T-helper 17 cell (primary cell): Measurements from ENCODE around the gene ARF1. TPM values are rescaled to one million over a fixed set of nuclear protein-coding genes. Genes with fewer than 3 reads are reported as not detected.

ENCODE experiments used
- ATAC-seq: fragments of 150-1000 bp; cut with Tn5 transposase; 2 replicates; pipeline ENCODE4 v1.10.0; 2021; ENCODE audit warnings: mild to moderate bottlenecking, moderate library complexity
- DNase-seq, 3 donors: peaks; one replicate each; pipeline versions ENCODE4 v3.0.0 to v3.0.0-alpha.2; 2020 to 2021
- H3K9me3 ChIP-seq: one replicate; pipeline ENCODE4 v1.7.0; 2013; ENCODE audit warnings: low read length, mild to moderate bottlenecking; ENCODE audit not compliant: control insufficient read depth, poor library complexity, severe bottlenecking
- H3K27ac Mint-ChIP-seq: one replicate; pipeline ENCODE4 v1.8.0; 2022; ENCODE audit warnings: mild to moderate bottlenecking, moderate library complexity, mixed read lengths
- H3K27me3 Mint-ChIP-seq: one replicate; pipeline ENCODE4 v1.8.0; 2022; ENCODE audit warnings: mixed read lengths
- H3K36me3 Mint-ChIP-seq: one replicate; pipeline ENCODE4 v1.8.0; 2022; ENCODE audit warnings: low read depth, mixed read lengths
- H3K4me1 Mint-ChIP-seq: one replicate; pipeline ENCODE4 v1.8.0; 2022; ENCODE audit warnings: mild to moderate bottlenecking, mixed read lengths
- H3K4me3 Mint-ChIP-seq: one replicate; pipeline ENCODE4 v1.8.0; 2022; ENCODE audit warnings: mild to moderate bottlenecking, moderate library complexity, mixed read lengths
- total RNA-seq, 4 donors: library from RNA in 2 of 4; stranded (reverse) in 2 of 4; gene quantifications; one replicate each; pipeline ENCODE4 v1.2.3 and lab custom pipeline; 2022 to 2026

The ARF1 gene
- total RNA-seq, 2 donors from 2014 or later = 325 to 382 TPM

DNA sequence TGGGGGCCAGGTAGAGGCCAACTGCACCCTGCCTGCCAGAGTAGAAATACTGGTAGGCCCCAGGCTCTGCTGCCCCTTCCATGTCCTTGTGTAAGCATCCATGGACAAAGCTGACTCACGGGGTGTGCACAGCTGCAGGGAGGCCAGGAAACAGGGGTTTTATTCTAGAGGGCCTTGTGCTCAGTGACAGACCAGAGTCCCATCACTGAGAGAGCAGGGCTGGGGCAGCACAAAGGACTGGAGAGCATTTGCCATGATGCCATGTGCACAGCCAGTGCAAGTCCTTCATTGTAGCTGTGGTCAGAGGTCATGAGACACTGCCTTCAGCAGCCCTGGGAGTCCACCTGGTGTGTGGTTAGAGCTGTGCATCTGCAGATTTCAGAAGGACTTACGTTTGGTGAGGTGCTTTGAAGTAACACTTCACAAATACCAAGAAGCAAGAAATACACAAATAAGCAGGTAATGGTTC lies 8.1 kb downstream of the ARF1 start:
- Mint-ChIP-seq H3K27ac (peak overlapping the region; percentile 94), H3K36me3 (peaks cover 2% of the 10 kb centered on the region), H3K27me3 (no peaks in the 10 kb centered on the region), H3K4me1 (peaks cover 54% of the 10 kb centered on the region), H3K4me3 (peak overlapping the region; percentile 41)
- no peak for DNase-seq
- H3K9me3 ChIP-seq = peaks cover 2% of the 10 kb centered on the region
- ATAC-seq = peak; percentile 31

DNA sequence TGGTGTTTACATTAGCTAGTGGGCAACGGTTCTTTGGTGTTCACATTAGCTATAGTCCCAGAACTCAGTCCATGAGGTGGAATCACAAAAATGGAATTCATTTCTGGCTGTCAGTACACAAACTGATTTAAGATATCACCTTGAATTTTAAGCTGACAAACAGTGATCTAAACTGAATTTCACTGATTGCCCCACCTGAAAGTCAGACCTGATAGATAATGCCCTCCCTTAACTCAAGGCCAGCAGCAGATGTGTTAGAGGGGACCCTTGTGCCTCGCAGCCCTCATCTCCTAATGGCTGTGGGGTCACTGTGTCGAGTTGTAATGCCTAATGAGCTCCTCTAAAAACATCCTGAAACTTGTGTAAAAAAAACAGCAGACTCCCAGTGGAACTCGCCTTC lies 8.6 kb downstream of the ARF1 start:
- H3K9me3 ChIP-seq = peaks cover 2% of the 10 kb centered on the region
- H3K27ac Mint-ChIP-seq = peak overlapping the region; percentile 34
- ATAC-seq (no peak), DNase-seq (no peak)
- peak overlapping the region; percentile 41 for H3K4me3 Mint-ChIP-seq
- no peaks in the 10 kb centered on the region for H3K27me3 Mint-ChIP-seq
- peaks cover 2% of the 10 kb centered on the region for H3K36me3 Mint-ChIP-seq
- peaks cover 51% of the 10 kb centered on the region for H3K4me1 Mint-ChIP-seq

DNA sequence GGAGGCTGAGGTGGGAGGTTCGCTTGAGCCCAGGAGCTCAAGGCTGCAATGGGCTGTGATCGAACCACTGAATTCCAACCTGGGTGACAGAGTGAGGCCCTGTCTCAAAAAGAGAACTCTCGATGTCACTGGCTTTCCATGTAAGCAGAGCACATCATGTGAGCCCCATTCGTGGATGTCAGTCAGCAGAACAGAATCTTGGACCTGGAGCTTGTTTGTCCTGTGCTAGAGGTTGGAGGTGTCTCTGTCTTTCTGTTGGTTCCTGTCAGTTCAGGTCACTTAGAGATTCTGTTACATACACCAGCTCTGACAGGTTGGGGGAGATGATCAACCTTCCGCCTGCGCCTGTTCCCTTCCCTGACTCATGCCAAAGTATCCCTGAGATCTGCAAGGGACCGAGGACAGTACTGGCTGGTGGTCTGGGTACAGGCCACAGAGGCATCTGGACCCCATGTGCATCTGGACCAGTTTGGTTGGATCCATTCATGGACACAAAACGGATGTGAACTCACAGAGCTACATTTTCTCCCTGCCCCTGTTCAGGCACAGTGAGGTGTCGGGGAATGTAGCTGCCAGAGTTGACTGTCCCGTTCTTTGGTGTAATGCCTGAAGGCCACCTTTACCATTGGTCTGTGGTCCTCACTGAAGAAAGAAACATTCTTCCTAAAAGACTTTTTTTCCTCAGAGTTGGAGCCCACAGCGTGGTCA lies 10.0 kb downstream of the ARF1 start:
- H3K4me1 Mint-ChIP-seq = peaks cover 47% of the 10 kb centered on the region
- peaks cover 2% of the 10 kb centered on the region for H3K9me3 ChIP-seq
- no peak for DNase-seq
- no peak for ATAC-seq
- H3K4me3 Mint-ChIP-seq = no peak overlapping the region
- peak overlapping the region; percentile 34 for H3K27ac Mint-ChIP-seq
- peaks cover 2% of the 10 kb centered on the region for H3K36me3 Mint-ChIP-seq
- no peaks in the 10 kb centered on the region for H3K27me3 Mint-ChIP-seq

DNA sequence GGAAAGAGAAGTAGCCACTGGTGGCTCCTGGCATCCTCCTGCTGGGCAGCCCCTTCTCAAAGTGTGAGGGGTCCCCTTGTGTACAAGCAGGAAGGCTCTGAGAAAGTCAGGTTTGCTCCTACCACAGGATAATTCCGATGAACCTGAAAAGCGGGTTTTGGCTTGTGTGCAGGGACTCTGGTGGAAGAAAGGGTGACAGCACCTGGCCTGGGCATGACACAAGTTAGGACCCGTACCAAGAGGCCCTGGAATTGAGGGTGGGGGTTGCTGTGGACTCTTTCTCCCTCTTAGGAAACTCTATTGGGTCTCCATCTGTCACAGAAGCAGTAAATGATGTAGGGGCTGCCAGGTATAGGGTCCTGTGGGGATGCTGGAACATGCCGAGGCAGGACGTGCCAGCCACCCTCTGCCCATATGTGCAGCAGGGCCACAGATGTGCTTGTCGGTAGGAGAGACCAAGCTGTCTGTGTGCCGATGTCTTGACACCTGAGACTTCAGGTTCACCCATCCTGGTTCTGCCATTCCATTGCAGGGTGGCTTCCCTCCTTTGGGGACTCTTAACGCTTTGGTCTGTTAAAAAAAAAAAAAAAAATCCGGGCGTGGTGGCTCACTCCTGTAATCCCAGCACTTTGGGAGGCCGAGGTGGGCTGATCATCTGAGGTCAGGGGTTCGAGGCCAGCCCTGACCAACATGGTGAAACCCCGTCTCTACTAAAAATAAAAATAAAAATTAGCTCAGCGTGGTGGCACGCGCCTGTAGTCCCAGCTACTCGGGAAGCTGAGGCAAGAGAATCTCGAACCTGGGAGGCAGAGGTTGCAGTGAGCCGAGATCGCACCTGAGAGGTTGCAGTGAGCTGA lies 10.8 kb downstream of the ARF1 start:
- peaks cover 2% of the 10 kb centered on the region for H3K9me3 ChIP-seq
- DNase-seq = no peak
- Mint-ChIP-seq H3K27me3 (no peaks in the 10 kb centered on the region), H3K4me1 (peaks cover 40% of the 10 kb centered on the region), H3K4me3 (no peak overlapping the region), H3K36me3 (peaks cover 2% of the 10 kb centered on the region), H3K27ac (peak overlapping the region; percentile 34)
- ATAC-seq = no peak

DNA sequence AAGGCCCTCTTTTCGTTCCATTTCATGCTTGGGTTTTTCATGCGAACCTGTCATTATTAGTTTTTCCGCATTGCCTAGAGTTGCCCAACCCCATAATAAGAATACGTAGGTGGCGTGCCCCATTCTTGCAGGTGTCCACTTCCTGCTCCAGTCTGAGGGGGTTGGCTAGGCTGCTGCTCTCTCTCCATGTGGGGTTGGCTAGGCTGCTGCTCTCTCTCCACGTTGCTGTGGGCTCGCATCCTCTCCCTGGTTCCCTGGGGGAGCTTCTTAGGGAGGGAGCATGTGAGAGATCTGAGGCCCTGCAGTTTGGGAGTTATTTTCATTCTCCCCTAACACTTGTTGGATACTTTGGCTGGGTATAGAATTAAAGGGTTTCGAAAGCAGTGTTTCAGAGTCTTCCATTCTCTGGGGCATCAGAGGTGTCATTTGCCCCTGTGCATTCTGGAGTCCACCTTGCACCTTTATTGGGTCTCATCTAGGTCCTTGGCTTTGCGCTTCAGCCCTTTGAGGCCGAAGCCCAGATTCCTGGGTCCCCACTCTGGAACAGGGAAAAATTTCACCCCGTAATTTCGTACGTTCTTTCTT lies 12.0 kb downstream of the ARF1 start:
- Mint-ChIP-seq H3K4me1 (peaks cover 37% of the 10 kb centered on the region), H3K4me3 (no peak overlapping the region), H3K27ac (no peak overlapping the region), H3K27me3 (no peaks in the 10 kb centered on the region), H3K36me3 (peaks cover 5% of the 10 kb centered on the region)
- ATAC-seq (no peak), DNase-seq (no peak)
- H3K9me3 ChIP-seq = peaks cover 2% of the 10 kb centered on the region

DNA sequence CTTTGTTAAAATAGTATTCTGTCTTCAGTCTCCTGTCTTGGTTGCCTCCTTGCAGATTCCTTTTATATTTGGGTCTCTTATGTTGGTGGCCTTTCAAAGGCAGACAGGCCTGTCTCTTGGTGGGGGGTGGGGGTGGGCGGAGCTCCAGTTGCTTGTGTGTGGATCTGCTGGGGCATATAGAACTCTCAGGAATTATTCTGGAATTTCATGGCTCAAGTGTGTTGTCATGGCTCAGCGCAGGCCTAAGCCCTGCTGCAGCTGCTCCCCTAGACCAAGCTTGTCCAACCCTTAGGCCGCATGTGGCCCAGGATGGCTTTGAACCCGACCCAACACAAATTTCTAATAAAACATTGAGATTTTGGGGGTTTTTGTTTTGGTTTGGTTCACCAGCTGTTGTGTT lies 12.7 kb downstream of the ARF1 start:
- H3K9me3 ChIP-seq = peaks cover 2% of the 10 kb centered on the region
- ATAC-seq = no peak
- peak overlapping the region; percentile 1 for H3K27ac Mint-ChIP-seq
- peaks cover 33% of the 10 kb centered on the region for H3K4me1 Mint-ChIP-seq
- no peaks in the 10 kb centered on the region for H3K27me3 Mint-ChIP-seq
- H3K36me3 Mint-ChIP-seq = peaks cover 5% of the 10 kb centered on the region
- no peak overlapping the region for H3K4me3 Mint-ChIP-seq
- DNase-seq = no peak

GRCh38 chr1:228095938-228096337 lies 13.4 kb downstream of the ARF1 start:
- peaks cover 29% of the 10 kb centered on the region for H3K4me1 Mint-ChIP-seq
- ATAC-seq (no peak), DNase-seq (no peak)
- peak overlapping the region; percentile 1 for H3K27ac Mint-ChIP-seq
- peaks cover 2% of the 10 kb centered on the region for H3K9me3 ChIP-seq
- H3K4me3 Mint-ChIP-seq = no peak overlapping the region
- H3K27me3 Mint-ChIP-seq = no peaks in the 10 kb centered on the region
- H3K36me3 Mint-ChIP-seq = peaks cover 5% of the 10 kb centered on the region

- H3K36me3 Mint-ChIP-seq = peaks cover 5% of the 10 kb centered on the region
- DNase-seq (no peak), ATAC-seq (no peak)
- H3K4me1 Mint-ChIP-seq = peaks cover 28% of the 10 kb centered on the region
- no peak overlapping the region for H3K4me3 Mint-ChIP-seq
- H3K9me3 ChIP-seq = peaks cover 2% of the 10 kb centered on the region
- no peaks in the 10 kb centered on the region for H3K27me3 Mint-ChIP-seq
- H3K27ac Mint-ChIP-seq = peak overlapping the region; percentile 83
Measured at GRCh38 chr1:228096416-228097332, 14.2 kb downstream of the ARF1 start.

DNA sequence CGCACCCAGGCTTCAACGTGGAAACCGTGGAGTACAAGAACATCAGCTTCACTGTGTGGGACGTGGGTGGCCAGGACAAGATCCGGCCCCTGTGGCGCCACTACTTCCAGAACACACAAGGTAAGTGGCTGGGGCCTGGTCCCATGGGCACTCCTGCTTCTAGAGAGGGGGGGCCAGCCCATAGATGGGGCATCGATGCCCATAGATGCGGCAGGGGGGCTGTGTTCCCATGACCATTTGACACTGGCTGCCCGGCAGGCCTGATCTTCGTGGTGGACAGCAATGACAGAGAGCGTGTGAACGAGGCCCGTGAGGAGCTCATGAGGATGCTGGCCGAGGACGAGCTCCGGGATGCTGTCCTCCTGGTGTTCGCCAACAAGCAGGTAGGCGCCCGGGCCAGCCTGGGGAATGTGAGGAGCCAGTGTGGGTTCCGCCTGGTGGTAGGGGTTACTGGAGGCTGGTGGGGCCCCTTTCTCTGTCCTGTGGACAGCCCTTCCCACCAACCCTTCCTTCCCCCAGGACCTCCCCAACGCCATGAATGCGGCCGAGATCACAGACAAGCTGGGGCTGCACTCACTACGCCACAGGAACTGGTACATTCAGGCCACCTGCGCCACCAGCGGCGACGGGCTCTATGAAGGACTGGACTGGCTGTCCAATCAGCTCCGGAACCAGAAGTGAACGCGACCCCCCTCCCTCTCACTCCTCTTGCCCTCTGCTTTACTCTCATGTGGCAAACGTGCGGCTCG lies 15.0 kb downstream of the ARF1 start:
- no peak for ATAC-seq
- Mint-ChIP-seq H3K4me3 (peak overlapping the region; percentile 36), H3K36me3 (peaks cover 5% of the 10 kb centered on the region), H3K4me1 (peaks cover 24% of the 10 kb centered on the region), H3K27me3 (no peaks in the 10 kb centered on the region), H3K27ac (peak overlapping the region; percentile 83)
- H3K9me3 ChIP-seq = peaks cover 2% of the 10 kb centered on the region
- no peak for DNase-seq

DNA sequence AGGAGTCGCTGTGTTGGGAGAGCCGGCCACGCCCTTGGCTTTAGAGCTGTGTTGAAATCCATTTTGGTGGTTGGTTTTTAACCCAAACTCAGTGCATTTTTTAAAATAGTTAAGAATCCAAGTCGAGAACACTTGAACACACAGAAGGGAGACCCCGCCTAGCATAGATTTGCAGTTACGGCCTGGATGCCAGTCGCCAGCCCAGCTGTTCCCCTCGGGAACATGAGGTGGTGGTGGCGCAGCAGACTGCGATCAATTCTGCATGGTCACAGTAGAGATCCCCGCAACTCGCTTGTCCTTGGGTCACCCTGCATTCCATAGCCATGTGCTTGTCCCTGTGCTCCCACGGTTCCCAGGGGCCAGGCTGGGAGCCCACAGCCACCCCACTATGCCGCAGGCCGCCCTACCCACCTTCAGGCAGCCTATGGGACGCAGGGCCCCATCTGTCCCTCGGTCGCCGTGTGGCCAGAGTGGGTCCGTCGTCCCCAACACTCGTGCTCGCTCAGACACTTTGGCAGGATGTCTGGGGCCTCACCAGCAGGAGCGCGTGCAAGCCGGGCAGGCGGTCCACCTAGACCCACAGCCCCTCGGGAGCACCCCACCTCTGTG lies 15.9 kb downstream of the ARF1 start:
- peaks cover 2% of the 10 kb centered on the region for H3K9me3 ChIP-seq
- H3K4me1 Mint-ChIP-seq = peaks cover 26% of the 10 kb centered on the region
- ATAC-seq (no peak), DNase-seq (no peak)
- H3K4me3 Mint-ChIP-seq = peak overlapping the region; percentile 25
- H3K27ac Mint-ChIP-seq = peak overlapping the region; percentile 85
- H3K27me3 Mint-ChIP-seq = no peaks in the 10 kb centered on the region
- peaks cover 5% of the 10 kb centered on the region for H3K36me3 Mint-ChIP-seq

- DNase-seq = no peak
- H3K9me3 ChIP-seq = peaks cover 2% of the 10 kb centered on the region
- Mint-ChIP-seq H3K27ac (peak overlapping the region; percentile 85), H3K27me3 (no peaks in the 10 kb centered on the region), H3K36me3 (peaks cover 5% of the 10 kb centered on the region), H3K4me3 (peak overlapping the region; percentile 21), H3K4me1 (peaks cover 26% of the 10 kb centered on the region)
- ATAC-seq = no peak
Measured at GRCh38 chr1:228099331-228099732, 16.8 kb downstream of the ARF1 start.
